Medulla oblongata (tissue), 1 donor: ENCODE data around the gene PANX2.

Source experiments
- DNase-seq: peaks from one replicate; pipeline ENCODE4 v3.0.0-alpha.2; 2015; ENCODE audit errors: extremely low spot score

Gene PANX2

DNA sequence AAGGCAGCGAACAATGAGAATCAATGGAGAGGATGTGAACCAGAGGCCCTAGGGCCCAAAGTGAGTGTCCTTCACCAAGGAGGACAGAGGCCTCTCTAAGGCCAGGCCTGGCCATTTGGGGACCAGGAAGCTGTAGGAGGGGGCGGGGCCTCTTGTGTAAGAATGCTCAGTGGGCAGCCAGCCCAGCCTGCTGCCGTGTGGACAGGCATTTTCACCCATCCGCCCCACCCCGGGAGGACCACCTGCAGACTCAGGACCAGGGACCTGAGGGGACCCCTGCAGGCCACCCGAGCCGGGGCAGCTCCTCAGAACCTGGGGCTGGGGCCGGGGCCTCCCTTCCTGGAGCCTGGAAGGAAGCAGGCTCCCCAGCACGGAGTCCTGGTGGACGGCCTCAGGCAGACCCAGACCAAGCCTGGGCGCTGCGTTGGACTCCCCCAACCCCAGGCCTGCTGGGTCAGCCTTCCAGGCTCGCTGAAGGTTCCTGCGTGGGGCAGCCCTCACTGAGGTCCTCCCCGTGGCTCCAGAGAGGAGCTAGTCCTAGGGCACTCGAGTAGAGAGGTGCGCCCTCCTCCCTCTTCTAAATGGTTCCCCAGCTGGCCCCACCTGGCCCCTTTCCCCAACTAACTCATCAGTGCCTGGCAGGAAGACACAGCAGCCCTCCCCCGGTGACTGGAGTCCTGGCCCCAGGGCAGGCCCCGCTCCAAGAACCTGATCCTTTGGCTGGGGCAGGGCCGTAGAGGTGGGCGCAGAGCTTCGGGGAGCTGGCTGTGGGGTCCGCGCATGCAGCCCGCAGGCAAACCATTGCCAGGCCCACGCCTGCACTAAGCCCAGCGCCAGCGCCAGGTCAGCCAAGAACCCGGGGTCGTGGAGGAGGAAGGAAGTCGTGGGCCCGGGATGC lies 13.7 kb downstream of the PANX2 start:
- DNase-seq = peak; percentile 64

- no peak for DNase-seq
Measured at GRCh38 chr22:50184902-50185374, 14.4 kb downstream of the PANX2 start.

DNA sequence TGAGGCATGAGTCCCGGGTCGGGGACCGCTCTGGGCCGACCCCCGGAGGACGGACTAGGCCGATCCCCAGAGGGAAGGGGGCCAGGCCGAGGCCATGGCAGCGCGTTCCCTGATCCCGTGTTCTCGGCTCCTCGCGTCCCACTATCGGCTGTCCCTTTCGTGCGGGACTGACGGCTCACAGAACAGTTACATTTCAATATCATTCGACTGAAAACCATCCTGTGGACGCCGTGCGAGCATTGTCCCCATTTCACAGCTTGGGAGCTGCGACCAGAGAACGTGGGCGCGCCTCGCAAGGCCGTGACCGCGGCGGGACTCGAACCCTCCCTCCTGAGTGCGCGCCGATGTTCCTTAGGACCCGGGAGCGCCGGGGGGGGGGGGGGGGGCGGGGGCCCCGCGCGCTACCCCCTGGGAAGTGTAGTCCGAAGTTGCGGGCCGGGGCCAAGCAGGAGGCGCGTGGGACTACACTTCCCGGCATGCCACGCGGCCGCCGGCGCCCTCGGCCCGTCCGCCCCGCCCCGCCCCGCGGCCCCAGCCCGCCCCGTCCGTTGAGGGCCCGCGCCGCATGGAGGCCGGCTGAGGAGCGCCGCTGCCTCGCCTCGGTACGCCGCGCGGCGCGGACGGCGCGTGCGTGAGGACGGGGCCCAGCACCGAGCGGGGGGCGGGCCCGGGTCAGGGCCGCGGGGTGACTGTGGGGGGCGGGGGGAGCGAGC lies 15.0 kb downstream of the PANX2 start, which contains the start of gene TRABD:
Gene TRABD (plus strand): TSS at position 539 of the 713 bp plus-strand sequence. CDS start 7,148 bp downstream, outside the sequence.
- DNase-seq = peak; percentile 86

DNA sequence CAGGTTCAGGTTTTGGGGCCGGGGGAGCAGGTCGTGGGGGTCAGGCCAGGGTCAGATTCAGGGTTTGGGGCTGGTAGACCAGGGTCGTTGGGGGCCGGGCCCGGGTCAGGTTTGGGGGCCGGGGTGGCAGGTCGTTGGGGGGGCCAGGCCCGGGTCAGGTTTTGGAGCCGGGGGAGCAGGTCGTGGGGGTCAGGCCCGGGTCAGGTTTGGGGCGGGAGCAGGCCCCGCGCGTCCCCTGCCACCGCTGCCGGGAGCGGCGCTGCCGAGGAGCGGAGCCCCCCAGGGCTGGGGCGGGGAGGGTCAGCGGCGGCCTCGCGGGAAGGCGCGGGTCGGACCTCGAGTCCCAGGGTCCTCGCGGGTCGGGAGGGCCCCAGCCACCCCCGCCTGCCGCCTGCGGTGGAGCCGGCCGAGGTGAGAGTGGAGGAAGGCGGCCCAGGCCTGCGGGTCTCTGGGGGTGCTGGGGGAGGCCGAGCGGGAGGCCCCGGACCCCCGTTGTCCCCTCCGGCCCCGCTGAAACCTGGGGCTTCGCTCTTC lies 15.7 kb downstream of the PANX2 start:
- no peak for DNase-seq

GRCh38 chr22:50186761-50187523 lies 16.4 kb downstream of the PANX2 start:
- DNase-seq = no peak

DNA sequence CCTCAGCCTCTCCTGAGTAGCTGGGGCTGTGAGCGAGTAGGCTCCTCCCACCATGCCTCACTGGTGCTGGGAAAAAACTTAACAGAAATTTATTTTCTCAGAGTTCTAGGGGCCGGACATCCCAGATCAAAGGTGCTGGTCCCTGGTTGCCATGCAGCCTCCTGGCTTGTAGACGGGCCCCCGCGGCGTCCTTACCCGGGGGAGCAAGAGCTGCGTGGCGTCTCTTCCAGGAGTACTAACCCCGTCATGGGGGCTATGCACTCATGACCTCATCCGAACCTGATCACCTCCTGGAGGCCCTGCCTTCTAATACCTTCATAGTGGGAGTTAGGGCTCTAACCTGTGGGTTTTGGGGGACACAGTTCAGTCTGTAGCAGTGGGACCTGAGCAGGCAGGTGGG lies 17.8 kb downstream of the PANX2 start:
- DNase-seq = no peak

DNA sequence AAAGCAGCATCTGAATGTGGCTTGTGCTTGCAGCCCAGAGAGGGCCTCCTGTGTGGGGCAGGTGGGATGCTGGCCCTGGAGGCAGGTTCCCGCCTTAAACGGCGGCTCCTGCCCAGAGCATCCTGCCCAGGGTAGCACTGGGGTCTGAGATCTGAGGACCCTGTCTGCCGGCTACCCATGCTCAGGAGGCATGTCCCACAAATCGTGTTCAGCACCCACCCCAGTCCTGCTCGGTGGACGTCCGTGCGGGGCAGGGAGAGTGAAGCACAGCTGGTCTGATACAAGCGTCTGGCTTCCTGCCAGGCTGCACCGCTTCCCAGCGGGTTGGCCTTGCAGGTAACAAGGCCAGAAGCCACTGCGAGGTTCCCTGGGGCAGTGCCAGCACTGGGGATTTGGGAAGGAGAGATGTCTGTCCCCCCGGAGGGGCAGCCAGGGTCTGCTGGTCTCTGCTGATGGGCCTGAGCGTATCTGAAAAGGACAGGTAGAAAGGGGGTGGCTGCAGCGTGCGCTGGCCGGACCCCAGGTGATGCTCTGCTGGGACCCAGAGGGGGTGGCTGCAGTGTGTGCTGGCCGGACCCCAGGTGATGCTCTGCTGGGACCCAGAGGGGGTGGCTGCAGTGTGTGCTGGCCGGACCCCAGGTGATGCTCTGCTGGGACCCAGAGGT lies 18.8 kb downstream of the PANX2 start:
- DNase-seq = no peak

- DNase-seq = no peak
Measured at GRCh38 chr22:50189849-50190181, 19.3 kb downstream of the PANX2 start.

- peak; percentile 59 for DNase-seq
Measured at GRCh38 chr22:50190182-50190940, 19.8 kb downstream of the PANX2 start.

- peak; percentile 60 for DNase-seq
Measured at GRCh38 chr22:50190941-50191741, 20.6 kb downstream of the PANX2 start.

DNA sequence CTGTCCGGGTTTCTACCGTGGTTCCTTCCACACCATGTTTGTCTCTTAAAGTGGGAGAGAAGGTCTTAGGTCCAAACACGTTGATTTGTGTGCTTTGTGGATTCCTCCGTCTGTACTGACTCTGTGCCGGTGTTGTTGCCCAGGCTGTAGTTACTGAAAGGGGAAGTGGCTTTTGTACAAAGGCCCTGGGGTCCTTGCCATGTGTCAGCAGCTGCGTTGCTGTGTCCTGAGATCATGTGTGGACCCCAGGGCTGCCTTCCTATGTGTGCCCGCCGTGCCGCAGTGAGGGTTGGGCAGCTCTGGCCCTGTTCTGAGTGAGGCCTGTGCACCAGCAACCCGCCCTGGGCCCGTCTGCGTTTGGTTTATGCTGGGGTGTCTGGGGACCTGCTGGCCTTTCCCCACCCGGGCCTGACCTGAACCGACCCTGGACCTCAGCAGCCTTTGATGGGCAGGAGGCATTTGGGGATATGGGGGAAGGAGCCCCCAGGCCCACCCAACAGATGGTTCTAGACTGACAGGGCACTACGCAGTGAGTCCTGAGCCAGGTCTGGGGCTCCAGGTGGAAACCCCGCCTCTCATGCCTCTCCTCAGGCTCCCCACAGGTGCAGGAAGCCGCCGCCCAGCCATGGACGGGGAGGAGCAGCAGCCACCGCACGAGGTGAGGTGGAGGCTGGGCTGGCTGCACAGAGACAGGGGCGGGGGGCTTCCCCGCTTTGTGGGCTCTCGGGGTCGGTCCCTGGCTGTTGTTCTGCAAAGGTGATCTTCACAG lies 22.1 kb downstream of the PANX2 start:
- DNase-seq = no peak

- DNase-seq = no peak
Measured at GRCh38 chr22:50193621-50194020, 23.1 kb downstream of the PANX2 start.

- DNase-seq = no peak
Measured at GRCh38 chr22:50194037-50194805, 23.7 kb downstream of the PANX2 start.

DNA sequence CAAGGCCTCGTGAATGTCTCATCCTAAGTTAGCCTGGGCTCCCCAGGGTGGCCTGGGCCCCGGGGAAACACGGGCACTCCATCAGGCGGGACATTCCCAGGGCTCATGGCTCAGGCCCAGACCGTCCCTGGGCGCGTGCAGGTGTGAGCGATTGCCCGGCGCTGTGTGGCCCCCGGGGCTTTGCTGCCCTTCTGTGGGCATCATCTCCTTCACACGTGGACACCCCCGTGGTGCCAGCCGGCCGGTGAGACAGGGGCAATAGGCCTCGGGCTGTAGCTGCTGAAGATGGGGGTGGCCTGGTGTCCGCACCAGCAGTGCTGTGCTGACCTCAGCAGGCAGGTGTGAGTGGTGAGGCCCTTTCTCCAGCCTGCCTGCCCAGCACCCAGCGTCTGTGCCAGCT lies 25.7 kb downstream of the PANX2 start:
- DNase-seq = no peak

GRCh38 chr22:50197000-50197800 lies 26.7 kb downstream of the PANX2 start:
- no peak for DNase-seq

DNA sequence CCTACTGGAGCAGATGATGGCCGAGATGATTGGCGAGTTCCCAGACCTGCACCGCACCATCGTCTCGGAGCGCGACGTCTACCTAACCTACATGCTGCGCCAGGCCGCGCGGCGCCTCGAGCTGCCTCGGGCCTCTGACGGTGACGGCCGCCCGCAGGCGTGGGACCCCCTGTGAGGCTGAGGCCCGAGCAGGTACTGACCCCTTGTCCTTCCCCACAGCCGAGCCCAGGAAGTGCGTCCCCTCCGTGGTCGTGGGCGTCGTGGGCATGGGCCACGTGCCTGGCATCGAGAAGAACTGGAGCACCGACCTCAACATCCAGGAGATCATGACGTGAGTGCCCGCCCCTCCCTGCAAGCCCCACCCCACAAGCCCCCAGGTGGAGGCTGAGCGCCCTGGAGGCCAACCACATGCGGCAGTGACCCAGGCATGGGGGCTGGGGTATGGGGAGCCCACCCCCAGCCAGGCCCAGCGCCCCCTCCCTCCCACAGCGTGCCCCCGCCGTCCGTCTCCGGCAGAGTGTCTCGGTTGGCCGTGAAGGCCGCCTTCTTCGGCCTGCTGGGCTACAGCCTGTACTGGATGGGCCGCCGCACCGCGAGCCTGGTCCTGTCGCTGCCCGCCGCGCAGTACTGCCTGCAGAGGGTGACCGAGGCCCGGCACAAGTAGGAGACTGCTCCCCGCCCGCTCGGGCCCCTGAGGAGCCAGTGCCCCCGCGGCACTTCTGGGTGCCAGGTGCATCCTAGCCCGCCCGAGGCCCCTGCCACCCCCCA lies 27.5 kb downstream of the PANX2 start:
- no peak for DNase-seq

DNA sequence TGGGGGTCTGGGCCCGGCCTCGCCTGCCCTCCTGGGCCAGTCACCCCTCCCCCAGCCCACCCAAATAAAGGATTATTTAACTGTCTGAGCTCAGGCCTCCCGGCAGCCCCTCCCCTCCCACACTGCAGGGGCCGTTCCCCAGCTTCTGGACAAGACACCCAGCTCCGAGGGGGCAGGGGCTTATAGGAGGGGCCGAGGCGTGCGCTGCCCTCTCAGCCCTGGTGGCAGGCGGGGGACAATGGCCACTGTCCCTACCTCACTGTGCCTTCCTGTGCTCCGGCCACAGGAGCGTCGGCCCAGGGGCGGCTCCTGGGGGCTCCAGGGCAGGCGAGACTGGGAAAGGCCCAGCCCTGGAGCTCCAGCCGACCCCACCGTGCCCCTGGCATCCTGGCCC lies 28.1 kb downstream of the PANX2 start:
- no peak for DNase-seq
